Smooth muscle cell (in vitro differentiated cells): ENCODE measurements around the gene GJD2. TPM values are rescaled to one million over a fixed set of nuclear protein-coding genes. Genes with fewer than 3 reads are reported as not detected.

Experiments
- DNase-seq: peaks from one replicate; lab custom pipeline; 2025; ENCODE audit not compliant: unreplicated experiment; lab: John Stamatoyannopoulos, UW
- H2AFZ ChIP-seq: fragments of 200-600 bp; sonication (generic); 2 replicates; pipeline ENCODE4 v1.6.0; 2016; ENCODE audit warnings: antibody characterized with exemption, low read depth, mild to moderate bottlenecking
- H3F3A ChIP-seq: fragments of 200-600 bp; sonication (generic); 2 replicates; pipeline ENCODE4 v1.6.0; 2017; ENCODE audit warnings: antibody characterized with exemption, low read depth
- H3K27ac ChIP-seq: fragments of 200-600 bp; sonication (generic); 2 replicates; pipeline ENCODE4 v1.5.1; 2016; ENCODE audit warnings: low read depth, mild to moderate bottlenecking
- H3K27me3 ChIP-seq: fragments of 200-600 bp; sonication (generic); 2 replicates; pipeline ENCODE4 v1.6.1; 2016; ENCODE audit warnings: low read depth, mild to moderate bottlenecking
- H3K36me3 ChIP-seq: fragments of 200-600 bp; sonication (generic); 2 replicates; pipeline ENCODE4 v1.5.1; 2016; ENCODE audit warnings: low read depth
- H3K4me1 ChIP-seq: fragments of 200-600 bp; sonication (generic); 2 replicates; pipeline ENCODE4 v1.5.1; 2016; ENCODE audit warnings: low read depth
- H3K4me2 ChIP-seq: fragments of 200-600 bp; sonication (generic); 2 replicates; pipeline ENCODE4 v1.6.0; 2016; ENCODE audit warnings: mild to moderate bottlenecking
- H3K4me3 ChIP-seq: fragments of 200-600 bp; sonication (generic); 2 replicates; pipeline ENCODE4 v1.5.1; 2016; ENCODE audit warnings: mild to moderate bottlenecking
- H3K79me2 ChIP-seq: fragments of 200-600 bp; sonication (generic); 2 replicates; pipeline ENCODE4 v1.6.0; 2016; ENCODE audit warnings: low read depth, mild to moderate bottlenecking
- H3K9ac ChIP-seq: fragments of 200-600 bp; sonication (generic); 2 replicates; pipeline ENCODE4 v1.6.0; 2016; ENCODE audit warnings: low read depth
- H3K9me3 ChIP-seq: fragments of 200-600 bp; sonication (generic); replicated peaks from 2 replicates; pipeline ENCODE4 v1.5.1; 2016; ENCODE audit warnings: low read depth
- H4K20me1 ChIP-seq: fragments of 200-600 bp; sonication (generic); 2 replicates; pipeline ENCODE4 v1.6.0; 2016; ENCODE audit warnings: low read depth
- CTCF ChIP-seq: fragments of 200-600 bp; sonication (generic); IDR thresholded peaks from 2 replicates; pipeline ENCODE4 v1.5.1; 2017; ENCODE audit warnings: borderline replicate concordance, mild to moderate bottlenecking, antibody characterized with exemption; ENCODE audit not compliant: insufficient read depth, poor library complexity, severe bottlenecking
- WGBS: methylation state at CpG from one replicate; pipeline ENCODE4 v1.1.7; 2016; ENCODE audit warnings: low lambda C conversion rate; 5-methylcytosine and 5-hydroxymethylcytosine counted together
- polyA plus RNA-seq: library from polyadenylated mRNA; unstranded; fragments of >200 nt; fragmentation: Nextera tagmentation; extraction: Ambion mirVana; gene quantifications from 2 replicates; pipeline ENCODE4 v1.2.1, GENCODE V29; 2016
- total RNA-seq: library from RNA; depleted of rRNA; stranded (reverse); fragments of >200 nt; gene quantifications from 2 replicates; pipeline ENCODE4 v1.2.3, GENCODE V29; 2014

GJD2 gene
- total and polyA plus RNA-seq, 2 experiments from 2014 or later, result not detected

GRCh38 chr15:34757262-34757661 lies 2.5 kb upstream of the GJD2 start:
- H3K4me2 ChIP-seq, result no peak overlapping the region
- no peak overlapping the region for H2AFZ ChIP-seq
- H3K9ac ChIP-seq, result no peak overlapping the region
- H3K36me3 ChIP-seq, result no peaks in the 10 kb centered on the region
- no peaks in the 10 kb centered on the region for H4K20me1 ChIP-seq
- no peaks in the 10 kb centered on the region for H3K79me2 ChIP-seq
- TF ChIP-seq CTCF, result no peak
- peaks cover 62% of the 10 kb centered on the region for H3K27me3 ChIP-seq
- no peak for DNase-seq
- H3K9me3 ChIP-seq, result no peaks in the 10 kb centered on the region
- WGBS, result 90% methylated on average over 3 of the region's 3 CpGs
- H3F3A ChIP-seq, result no peaks in the 10 kb centered on the region
- H3K4me3 ChIP-seq, result no peak overlapping the region
- H3K4me1 ChIP-seq, result peaks cover 10% of the 10 kb centered on the region
- H3K27ac ChIP-seq, result no peak overlapping the region

GRCh38 chr15:34755419-34755773 lies 598 bp upstream of the GJD2 start:
- TF ChIP-seq CTCF, result no peak
- H3K36me3 ChIP-seq, result no peaks in the 10 kb centered on the region
- peaks cover 68% of the 10 kb centered on the region for H3K27me3 ChIP-seq
- 12% methylated on average over 10 of the region's 11 CpGs for WGBS
- H3K27ac ChIP-seq, result no peak overlapping the region
- no peaks in the 10 kb centered on the region for H3F3A ChIP-seq
- no peaks in the 10 kb centered on the region for H3K9me3 ChIP-seq
- H4K20me1 ChIP-seq, result no peaks in the 10 kb centered on the region
- H2AFZ ChIP-seq, result no peak overlapping the region
- DNase-seq, result no peak
- H3K4me2 ChIP-seq, result peak overlapping the region; percentile 91
- H3K4me3 ChIP-seq, result peak overlapping the region; percentile 47
- H3K79me2 ChIP-seq, result no peaks in the 10 kb centered on the region
- no peak overlapping the region for H3K9ac ChIP-seq
- peaks cover 10% of the 10 kb centered on the region for H3K4me1 ChIP-seq

- no peaks in the 10 kb centered on the region for H3K9me3 ChIP-seq
- 14% methylated on average over 24 of the region's 27 CpGs for WGBS
- H3K79me2 ChIP-seq, result no peaks in the 10 kb centered on the region
- DNase-seq, result no peak
- H3K27ac ChIP-seq, result no peak overlapping the region
- peaks cover 5% of the 10 kb centered on the region for H3K4me1 ChIP-seq
- H2AFZ ChIP-seq, result no peak overlapping the region
- H3F3A ChIP-seq, result no peaks in the 10 kb centered on the region
- peak overlapping the region; percentile 47 for H3K4me3 ChIP-seq
- H3K27me3 ChIP-seq, result peaks cover 71% of the 10 kb centered on the region
- H3K36me3 ChIP-seq, result no peaks in the 10 kb centered on the region
- TF ChIP-seq CTCF, result no peak
- no peaks in the 10 kb centered on the region for H4K20me1 ChIP-seq
- H3K4me2 ChIP-seq, result peak overlapping the region; percentile 91
- no peak overlapping the region for H3K9ac ChIP-seq
Measured at GRCh38 chr15:34754171-34754601, 612 bp downstream of the GJD2 start.

- WGBS, result 44% methylated on average over 11 of the region's 11 CpGs
- DNase-seq, result peak; percentile 7
- Histone ChIP-seq H3K4me3 (no peak overlapping the region), H3K9me3 (no peaks in the 10 kb centered on the region), H3F3A (no peaks in the 10 kb centered on the region), H3K27me3 (peaks cover 63% of the 10 kb centered on the region), H3K4me2 (no peak overlapping the region), H3K36me3 (no peaks in the 10 kb centered on the region), H3K4me1 (peaks cover 5% of the 10 kb centered on the region), H3K9ac (no peak overlapping the region), H4K20me1 (no peaks in the 10 kb centered on the region), H3K79me2 (no peaks in the 10 kb centered on the region), H3K27ac (no peak overlapping the region), H2AFZ (no peak overlapping the region)
- no peak for TF ChIP-seq CTCF
Measured at GRCh38 chr15:34753236-34753894, 1.4 kb downstream of the GJD2 start.
